ENCODE results near the gene OSTF1.

Gene OSTF1

DNA sequence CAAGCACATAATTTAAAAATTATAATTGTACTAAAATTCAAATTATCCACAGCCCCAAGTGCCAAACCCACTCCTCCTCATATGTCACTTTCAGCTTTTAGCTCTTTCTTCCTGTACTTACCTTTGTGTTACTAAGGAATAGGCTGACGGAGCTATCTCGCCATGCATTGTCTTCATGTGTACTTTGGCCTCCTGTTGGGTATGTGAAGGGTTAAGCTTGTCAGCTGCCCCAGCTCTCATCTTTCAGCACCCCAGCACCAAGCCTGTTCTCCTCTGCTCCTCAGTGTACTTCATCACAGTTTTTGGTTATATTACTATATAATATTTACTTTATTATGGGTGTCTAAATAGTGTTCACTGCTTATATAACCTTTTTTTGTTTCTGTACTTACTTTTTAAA lies 46.2 kb downstream of the OSTF1 start:
- TF ChIP-seq POLR2A (IDR thresholded peaks at IDR 0.05; ENCODE audit: extremely low read depth, insufficient read length) (no peak), MYC (IDR thresholded peaks at IDR 0.05; ENCODE audit: low read depth, low read length) (no peak)
- TF ChIP-seq, protein P1, sequence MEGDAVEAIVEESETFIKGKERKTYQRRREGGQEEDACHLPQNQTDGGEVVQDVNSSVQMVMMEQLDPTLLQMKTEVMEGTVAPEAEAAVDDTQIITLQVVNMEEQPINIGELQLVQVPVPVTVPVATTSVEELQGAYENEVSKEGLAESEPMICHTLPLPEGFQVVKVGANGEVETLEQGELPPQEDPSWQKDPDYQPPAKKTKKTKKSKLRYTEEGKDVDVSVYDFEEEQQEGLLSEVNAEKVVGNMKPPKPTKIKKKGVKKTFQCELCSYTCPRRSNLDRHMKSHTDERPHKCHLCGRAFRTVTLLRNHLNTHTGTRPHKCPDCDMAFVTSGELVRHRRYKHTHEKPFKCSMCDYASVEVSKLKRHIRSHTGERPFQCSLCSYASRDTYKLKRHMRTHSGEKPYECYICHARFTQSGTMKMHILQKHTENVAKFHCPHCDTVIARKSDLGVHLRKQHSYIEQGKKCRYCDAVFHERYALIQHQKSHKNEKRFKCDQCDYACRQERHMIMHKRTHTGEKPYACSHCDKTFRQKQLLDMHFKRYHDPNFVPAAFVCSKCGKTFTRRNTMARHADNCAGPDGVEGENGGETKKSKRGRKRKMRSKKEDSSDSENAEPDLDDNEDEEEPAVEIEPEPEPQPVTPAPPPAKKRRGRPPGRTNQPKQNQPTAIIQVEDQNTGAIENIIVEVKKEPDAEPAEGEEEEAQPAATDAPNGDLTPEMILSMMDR (IDR thresholded peaks at IDR 0.05; ENCODE audit: low read depth, low read length), result no peak
- TF ChIP-seq, protein P2, sequence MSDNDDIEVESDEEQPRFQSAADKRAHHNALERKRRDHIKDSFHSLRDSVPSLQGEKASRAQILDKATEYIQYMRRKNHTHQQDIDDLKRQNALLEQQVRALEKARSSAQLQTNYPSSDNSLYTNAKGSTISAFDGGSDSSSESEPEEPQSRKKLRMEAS (IDR thresholded peaks at IDR 0.05; ENCODE audit: low read depth, low read length), result no peak
- no peak for DNase-seq (ENCODE audit: low read depth)
- H3K4me3 ChIP-seq (ENCODE audit: low read depth, low read length), result no peak overlapping the region

DNA sequence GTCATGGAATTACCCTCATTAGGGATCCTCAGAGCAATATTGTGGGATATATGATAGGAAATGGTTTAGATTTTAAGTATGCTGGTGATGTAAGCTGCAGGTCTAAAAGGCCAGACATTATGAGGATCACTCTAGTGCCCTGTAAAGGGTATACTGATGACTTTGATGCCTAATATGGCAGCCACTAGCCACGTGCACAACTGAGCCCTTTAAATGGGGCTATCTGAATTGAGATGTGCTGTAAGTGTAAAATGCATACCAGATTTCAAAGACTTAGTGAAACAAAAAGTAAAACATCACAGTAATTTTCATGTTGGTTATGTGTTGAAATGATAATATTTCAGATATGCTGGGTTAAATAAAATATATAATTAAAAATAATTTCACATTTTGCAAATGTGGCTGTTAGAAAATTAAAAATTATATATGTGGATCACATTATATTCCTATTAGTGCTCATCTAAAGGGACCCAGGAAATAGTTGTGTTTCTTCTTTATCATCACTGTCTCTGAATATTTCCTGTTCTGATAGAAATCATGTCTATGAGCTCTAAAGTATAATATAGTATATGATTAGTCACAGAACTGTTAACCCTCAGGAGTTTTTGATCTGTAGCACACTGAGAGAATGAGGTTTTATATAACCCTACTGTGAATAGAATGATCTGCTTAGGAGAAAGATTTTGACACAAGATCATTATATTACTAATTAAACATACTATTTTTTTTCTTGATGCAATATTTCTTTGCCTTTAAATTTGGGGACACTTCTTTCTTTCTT lies 50.1 kb downstream of the OSTF1 start:
- TF ChIP-seq POLR2A (IDR thresholded peaks at IDR 0.05; ENCODE audit: extremely low read depth, insufficient read length), result no peak
- TF ChIP-seq MYC (IDR thresholded peaks at IDR 0.05; ENCODE audit: low read depth, low read length), result no peak
- TF ChIP-seq, protein P1 (IDR thresholded peaks at IDR 0.05; ENCODE audit: low read depth, low read length), result no peak
- TF ChIP-seq, protein P2 (IDR thresholded peaks at IDR 0.05; ENCODE audit: low read depth, low read length), result no peak
- no peak for DNase-seq (ENCODE audit: low read depth)
- no peak overlapping the region for H3K4me3 ChIP-seq (ENCODE audit: low read depth, low read length)

DNA sequence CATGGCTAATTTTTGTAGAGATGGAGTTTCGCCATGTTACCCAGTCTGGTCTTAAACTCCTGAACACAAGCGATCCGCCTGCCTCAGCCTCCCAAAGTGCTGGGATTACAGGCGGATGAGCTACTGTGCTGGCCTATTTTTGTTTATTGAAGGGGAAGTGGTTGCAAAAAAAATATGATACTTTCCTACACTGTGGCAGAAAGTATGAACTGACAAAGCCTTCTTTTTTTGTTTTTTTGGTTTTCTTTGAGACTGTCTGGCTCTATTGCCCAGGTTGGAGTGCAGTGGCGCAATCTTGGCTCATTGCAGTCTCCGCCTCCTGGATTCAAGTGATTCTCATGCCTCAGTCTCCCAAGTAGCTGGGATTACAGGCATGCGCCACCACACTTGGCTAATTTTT lies 50.9 kb downstream of the OSTF1 start:
- no peak for DNase-seq (ENCODE audit: low read depth)
- no peak overlapping the region for H3K4me3 ChIP-seq (ENCODE audit: low read depth, low read length)
- TF ChIP-seq, protein P1 (IDR thresholded peaks at IDR 0.05; ENCODE audit: low read depth, low read length), result no peak
- no peak for TF ChIP-seq POLR2A (IDR thresholded peaks at IDR 0.05; ENCODE audit: extremely low read depth, insufficient read length)
- TF ChIP-seq, protein P2 (IDR thresholded peaks at IDR 0.05; ENCODE audit: low read depth, low read length), result no peak
- no peak for TF ChIP-seq MYC (IDR thresholded peaks at IDR 0.05; ENCODE audit: low read depth, low read length)

DNA sequence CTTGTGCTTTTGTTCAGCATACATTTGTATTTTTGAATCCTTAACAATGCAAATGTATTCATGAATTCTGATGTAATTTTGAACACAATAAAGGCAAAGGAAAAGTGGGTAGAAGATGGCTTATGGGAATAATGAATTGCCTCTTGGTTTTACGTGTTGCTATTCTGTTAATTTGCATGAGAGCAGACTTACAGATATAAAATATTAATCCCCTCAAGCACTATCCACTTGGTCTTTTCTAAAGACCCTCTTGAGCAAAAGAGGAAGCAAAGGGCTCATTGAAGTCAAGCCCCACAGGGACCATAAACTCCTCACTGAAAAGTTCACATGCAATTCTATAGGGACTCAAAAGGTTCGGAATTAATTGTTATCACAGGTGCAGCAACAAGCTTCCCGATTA lies 51.9 kb downstream of the OSTF1 start:
- TF ChIP-seq POLR2A (IDR thresholded peaks at IDR 0.05; ENCODE audit: extremely low read depth, insufficient read length), result no peak
- TF ChIP-seq MYC (IDR thresholded peaks at IDR 0.05; ENCODE audit: low read depth, low read length), result no peak
- TF ChIP-seq, protein P2 (IDR thresholded peaks at IDR 0.05; ENCODE audit: low read depth, low read length), result no peak
- TF ChIP-seq, protein P1 (IDR thresholded peaks at IDR 0.05; ENCODE audit: low read depth, low read length), result no peak
- H3K4me3 ChIP-seq (ENCODE audit: low read depth, low read length), result no peak overlapping the region
- no peak for DNase-seq (ENCODE audit: low read depth)

DNA sequence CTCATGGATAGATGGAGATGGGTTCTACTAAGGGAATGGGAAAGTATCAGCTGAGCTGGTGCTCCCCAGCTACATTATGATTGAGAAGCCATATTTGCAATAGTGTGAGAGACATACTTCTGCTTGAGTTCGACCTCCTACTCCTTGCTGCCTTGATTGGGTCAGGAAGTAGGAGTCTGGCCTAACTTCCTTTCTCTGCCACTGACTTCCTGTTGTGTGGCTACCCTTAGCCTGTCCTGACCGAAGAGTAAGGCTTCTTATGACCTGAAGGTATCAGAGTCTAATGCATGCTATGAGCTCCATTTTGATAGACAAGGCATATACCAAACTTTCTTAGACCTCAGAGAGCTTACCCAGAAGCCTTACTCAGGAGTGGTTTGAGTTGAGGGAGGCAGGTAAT lies 53.9 kb downstream of the OSTF1 start:
- H3K4me3 ChIP-seq (ENCODE audit: low read depth, low read length), result no peak overlapping the region
- DNase-seq (ENCODE audit: low read depth), result peak; percentile 56
- TF ChIP-seq, protein P2 (IDR thresholded peaks at IDR 0.05; ENCODE audit: low read depth, low read length), result no peak
- TF ChIP-seq, protein P1 (IDR thresholded peaks at IDR 0.05; ENCODE audit: low read depth, low read length), result no peak
- TF ChIP-seq POLR2A (IDR thresholded peaks at IDR 0.05; ENCODE audit: extremely low read depth, insufficient read length), result no peak
- no peak for TF ChIP-seq MYC (IDR thresholded peaks at IDR 0.05; ENCODE audit: low read depth, low read length)

Measured in NB4 (cell line).